HFF-Myc (cell line): Measurements from ENCODE around the gene SMYD3.

Experiments
- DNase-seq: peaks from one replicate; pipeline ENCODE4 v3.0.0-alpha.2; 2011; ENCODE audit warnings: low read depth; ENCODE audit errors: extremely low read depth
- H3K4me3 ChIP-seq: replicated peaks from 2 replicates; pipeline ENCODE4 v1.5.1; 2011; ENCODE audit warnings: low read depth, mild to moderate bottlenecking, control low read depth, low read length
- CTCF ChIP-seq: IDR thresholded peaks from 2 replicates; pipeline ENCODE4 v1.5.1; 2012; ENCODE audit warnings: mild to moderate bottlenecking, low read depth, low read length, control low read depth; ENCODE audit errors: missing control alignments

The SMYD3 gene

GRCh38 chr1:245932302-245932972 lies 574.6 kb downstream of the SMYD3 start:
- no peak overlapping the region for H3K4me3 ChIP-seq
- TF ChIP-seq CTCF, result no peak
- DNase-seq, result no peak

- no peak for TF ChIP-seq CTCF
- DNase-seq, result no peak
- no peak overlapping the region for H3K4me3 ChIP-seq
Measured at GRCh38 chr1:245931450-245931849, 575.6 kb downstream of the SMYD3 start.

- no peak for DNase-seq
- TF ChIP-seq CTCF, result no peak
- H3K4me3 ChIP-seq, result no peak overlapping the region
Measured at GRCh38 chr1:245929224-245929623, 577.9 kb downstream of the SMYD3 start.

- H3K4me3 ChIP-seq, result no peak overlapping the region
- no peak for TF ChIP-seq CTCF
- no peak for DNase-seq
Measured at GRCh38 chr1:245926888-245927287, 580.2 kb downstream of the SMYD3 start.

- DNase-seq, result no peak
- no peak for TF ChIP-seq CTCF
Measured at GRCh38 chr1:245923215-245923614, 583.9 kb downstream of the SMYD3 start.

GRCh38 chr1:245921417-245921816 lies 585.7 kb downstream of the SMYD3 start:
- no peak overlapping the region for H3K4me3 ChIP-seq
- no peak for TF ChIP-seq CTCF
- DNase-seq, result no peak

More at GRCh38 chr1:245923215-245923614, 583.9 kb downstream of the SMYD3 start:
- H3K4me3 ChIP-seq, result no peak overlapping the region

- no peak overlapping the region for H3K4me3 ChIP-seq
- no peak for TF ChIP-seq CTCF
- DNase-seq, result no peak
Measured at GRCh38 chr1:245917403-245917802, 589.7 kb downstream of the SMYD3 start.
